GM23338 (cell line): ENCODE measurements around the gene ST6GALNAC3. TPM values are rescaled to one million over a fixed set of nuclear protein-coding genes. Genes with fewer than 3 reads are reported as not detected.

Source experiments
- ATAC-seq: fragments of 200-7000 bp; cut with Tn5 transposase; 3 replicates; pipeline ENCODE4 v1.9.1; 2020
- DNase-seq: peaks from one replicate; pipeline ENCODE4 v3.0.0-alpha.2; 2015; ENCODE audit warnings: low spot score
- H2AFZ ChIP-seq: fragments of 200-600 bp; sonication (generic); 2 replicates; pipeline ENCODE4 v1.8.0; 2016; ENCODE audit warnings: antibody characterized with exemption, mild to moderate bottlenecking, moderate library complexity
- H3F3A ChIP-seq: fragments of 200-600 bp; sonication (generic); replicated peaks from 2 replicates; pipeline ENCODE4 v1.8.0; 2017; ENCODE audit warnings: antibody characterized with exemption, mixed run types, low read depth
- H3K27ac ChIP-seq: fragments of 200-600 bp; sonication (generic); 2 replicates; pipeline ENCODE4 v1.6.1; 2016; ENCODE audit warnings: low read depth
- H3K27me3 ChIP-seq: fragments of 200-600 bp; sonication (generic); 2 replicates; pipeline ENCODE4 v1.8.0; 2016; ENCODE audit warnings: mild to moderate bottlenecking, mixed run types, moderate library complexity; ENCODE audit not compliant: insufficient read depth
- H3K36me3 ChIP-seq: fragments of 200-600 bp; sonication (generic); 2 replicates; pipeline ENCODE4 v1.8.0; 2016; ENCODE audit warnings: mild to moderate bottlenecking; ENCODE audit not compliant: insufficient read depth
- H3K4me1 ChIP-seq: fragments of 200-600 bp; sonication (generic); 2 replicates; pipeline ENCODE4 v1.8.0; 2016; ENCODE audit warnings: mild to moderate bottlenecking, moderate library complexity; ENCODE audit not compliant: insufficient read depth
- H3K4me2 ChIP-seq: fragments of 200-600 bp; sonication (generic); 2 replicates; pipeline ENCODE4 v1.7.1; 2017; ENCODE audit warnings: mixed run types
- H3K4me3 ChIP-seq: fragments of 200-600 bp; sonication (generic); 2 replicates; pipeline ENCODE4 v1.6.1; 2016; ENCODE audit warnings: mixed run types
- H3K79me2 ChIP-seq: fragments of 200-600 bp; sonication (generic); replicated peaks from 2 replicates; pipeline ENCODE4 v1.8.0; 2017; ENCODE audit warnings: mild to moderate bottlenecking; ENCODE audit not compliant: insufficient read depth
- H3K9me2 ChIP-seq: fragments of 200-600 bp; sonication (generic); 2 replicates; pipeline ENCODE4 v1.8.0; 2017; ENCODE audit not compliant: insufficient read depth
- H4K20me1 ChIP-seq: fragments of 200-600 bp; sonication (generic); replicated peaks from 2 replicates; pipeline ENCODE4 v1.8.0; 2017; ENCODE audit warnings: mild to moderate bottlenecking; ENCODE audit not compliant: insufficient read depth
- H3K27ac Mint-ChIP-seq: 2 replicates; pipeline ENCODE4 v1.8.0; 2020; ENCODE audit warnings: inconsistent platforms, mild to moderate bottlenecking, moderate library complexity, mixed read lengths
- H3K27me3 Mint-ChIP-seq: 3 replicates; pipeline ENCODE4 v1.8.0; 2022; ENCODE audit warnings: low read depth, mild to moderate bottlenecking, moderate library complexity, mixed read lengths, inconsistent platforms; ENCODE audit not compliant: insufficient read depth, poor library complexity
- H3K36me3 Mint-ChIP-seq: 3 replicates; pipeline ENCODE4 v1.8.0; 2021; ENCODE audit warnings: low read depth, mild to moderate bottlenecking, inconsistent platforms, moderate library complexity, mixed read lengths
- H3K4me1 Mint-ChIP-seq: 3 replicates; pipeline ENCODE4 v1.8.0; 2020; ENCODE audit warnings: mild to moderate bottlenecking, inconsistent platforms, mixed read lengths
- H3K4me3 Mint-ChIP-seq: 3 replicates; pipeline ENCODE4 v1.8.0; 2021; ENCODE audit warnings: moderate library complexity, mild to moderate bottlenecking, inconsistent platforms, mixed read lengths
- H3K9me3 Mint-ChIP-seq: 3 replicates; pipeline ENCODE4 v1.8.0; 2020; ENCODE audit warnings: moderate library complexity, mild to moderate bottlenecking, inconsistent platforms, mixed read lengths
- CREB1 ChIP-seq: fragments of 250-450 bp; sonication (Bioruptor Pico); IDR thresholded peaks from 2 replicates; pipeline ENCODE4 v1.5.0; 2020; ENCODE audit warnings: low read depth, mild to moderate bottlenecking, moderate library complexity
- CTCF ChIP-seq, 2 experiments: fragments of 200-600 bp in 1 of 2; sonication (generic) in 1 of 2; conservative IDR thresholded peaks; 2 replicates each; pipeline versions ENCODE4 v1.5.1 to v1.6.1; 2016 to 2017; ENCODE audit warnings: antibody characterized with exemption in 2 of 2, low read depth in 2 of 2, mild to moderate bottlenecking in 2 of 2, moderate library complexity in 1 of 2
- ETS1 ChIP-seq: IDR thresholded peaks from 2 replicates; pipeline ENCODE4 v1.6.1; 2016; ENCODE audit warnings: antibody characterized with exemption
- EZH2 ChIP-seq: fragments of 200-600 bp; sonication (generic); IDR thresholded peaks from one replicate; pipeline ENCODE4 v1.8.0; 2017; ENCODE audit warnings: antibody characterized with exemption, mild to moderate bottlenecking, low read depth; ENCODE audit not compliant: unreplicated experiment
- EZH2phosphoT487 ChIP-seq: fragments of 200-600 bp; sonication (generic); IDR thresholded peaks from one replicate; pipeline ENCODE4 v1.8.1; 2018; ENCODE audit warnings: antibody characterized with exemption; ENCODE audit not compliant: unreplicated experiment
- JUNB ChIP-seq: IDR thresholded peaks from one replicate; pipeline ENCODE4 v1.6.1; 2016; ENCODE audit warnings: antibody characterized with exemption; ENCODE audit not compliant: unreplicated experiment
- NANOG ChIP-seq: IDR thresholded peaks from 2 replicates; pipeline ENCODE4 v1.6.1; 2016; ENCODE audit warnings: antibody characterized with exemption, borderline replicate concordance
- POLR2AphosphoS5 ChIP-seq: IDR thresholded peaks from 2 replicates; pipeline ENCODE4 v1.6.1; 2016; ENCODE audit warnings: antibody characterized with exemption, low read depth
- REST ChIP-seq: IDR thresholded peaks from one replicate; pipeline ENCODE4 v1.6.1; 2018; ENCODE audit warnings: antibody characterized with exemption; ENCODE audit not compliant: unreplicated experiment
- STAT1 ChIP-seq: IDR thresholded peaks from one replicate; pipeline ENCODE4 v1.6.1; 2016; ENCODE audit warnings: antibody characterized with exemption; ENCODE audit not compliant: unreplicated experiment
- ZNF114 ChIP-seq: fragments of 250-450 bp; sonication (Bioruptor Pico); IDR thresholded peaks from 2 replicates; pipeline ENCODE4 v1.5.0; 2020; ENCODE audit warnings: mild to moderate bottlenecking, moderate library complexity
- ZNF331 ChIP-seq: fragments of 250-450 bp; sonication (Bioruptor Pico); IDR thresholded peaks from 2 replicates; pipeline ENCODE4 v1.5.0; 2020; ENCODE audit warnings: low read depth, mild to moderate bottlenecking, moderate library complexity
- ZNF462 ChIP-seq: fragments of 250-450 bp; sonication (Bioruptor Pico); IDR thresholded peaks from 2 replicates; pipeline ENCODE4 v1.5.0; 2020; ENCODE audit warnings: mild to moderate bottlenecking, moderate library complexity
- polyA plus RNA-seq: library from polyadenylated mRNA; unstranded; fragments of >200 nt; fragmentation: Nextera tagmentation; extraction: Ambion mirVana; gene quantifications from 2 replicates; pipeline ENCODE4 v1.2.1, GENCODE V29; 2016
- total RNA-seq: library from RNA; depleted of rRNA; stranded (reverse); fragments of >200 nt; shearing (Covaris generic); gene quantifications from 2 replicates; pipeline ENCODE4 v1.2.3, GENCODE V29; 2014

ST6GALNAC3 gene
- total and polyA plus RNA-seq, 2 experiments from 2014 or later, result 4.7 to 11.6 TPM

- no peak overlapping the region for H3K4me3 Mint-ChIP-seq
- H3K27me3 ChIP-seq, result peaks cover 7% of the 10 kb centered on the region
Observed at GRCh38 chr1:76408303-76408702, 333.8 kb downstream of the ST6GALNAC3 start.

More at GRCh38 chr1:76408303-76408702, 333.8 kb downstream of the ST6GALNAC3 start:
- no peaks in the 10 kb centered on the region for H3F3A ChIP-seq
- no peaks in the 10 kb centered on the region for H3K9me2 ChIP-seq
- no peaks in the 10 kb centered on the region for H3K9me3 Mint-ChIP-seq
- peaks cover 10% of the 10 kb centered on the region; the same call in 1 of the 2 replicates for H3K4me1 ChIP-seq
- DNase-seq, result no peak
- ATAC-seq, result no peak
- H3K27ac Mint-ChIP-seq, result no peak overlapping the region
- no peak overlapping the region for H2AFZ ChIP-seq
- peaks cover 14% of the 10 kb centered on the region for H3K4me1 Mint-ChIP-seq
- no peak for TF ChIP-seq POLR2AphosphoS5
- TF ChIP-seq ZNF114 (CRISPR knock-in tag), result no peak
- TF ChIP-seq REST, result no peak
- TF ChIP-seq EZH2phosphoT487, result no peak
- no peak for TF ChIP-seq ETS1
- TF ChIP-seq CREB1 (CRISPR knock-in tag), result no peak
- no peak for TF ChIP-seq ZNF331 (CRISPR knock-in tag)
- TF ChIP-seq EZH2, result no peak
- no peak for TF ChIP-seq STAT1
- TF ChIP-seq NANOG, result no peak
- TF ChIP-seq CTCF (conservative IDR thresholded peaks at IDR 0.05; ENCODE audit: low read depth in 2 of 2), result no peak
- no peak for TF ChIP-seq JUNB
- no peak for TF ChIP-seq ZNF462 (CRISPR knock-in tag)
- H3K27ac ChIP-seq, result no peak overlapping the region
- peaks cover 2% of the 10 kb centered on the region for H3K27me3 Mint-ChIP-seq
- H3K4me2 ChIP-seq, result no peak overlapping the region
- H3K36me3 Mint-ChIP-seq, result no peaks in the 10 kb centered on the region
- no peaks in the 10 kb centered on the region for H3K36me3 ChIP-seq
- H3K79me2 ChIP-seq, result no peaks in the 10 kb centered on the region
- H3K4me3 ChIP-seq, result no peak overlapping the region
- no peaks in the 10 kb centered on the region for H4K20me1 ChIP-seq
